GM19099 (cell line): Measurements from ENCODE around the gene ACBD7.

Experiments
- POLR2A ChIP-seq: IDR thresholded peaks from 3 replicates; pipeline ENCODE4 v1.6.1; 2011; ENCODE audit warnings: low read depth; ENCODE audit not compliant: insufficient read length; ENCODE audit errors: extremely low read depth

ACBD7 gene

GRCh38 chr10:15106352-15107013 is 17.9 kb upstream of the ACBD7 start:
- TF ChIP-seq POLR2A, result no peak

GRCh38 chr10:15103513-15103912 is 14.9 kb upstream of the ACBD7 start:
- TF ChIP-seq POLR2A, result no peak

GRCh38 chr10:15099886-15100285 is 11.3 kb upstream of the ACBD7 start:
- TF ChIP-seq POLR2A, result no peak

DNA sequence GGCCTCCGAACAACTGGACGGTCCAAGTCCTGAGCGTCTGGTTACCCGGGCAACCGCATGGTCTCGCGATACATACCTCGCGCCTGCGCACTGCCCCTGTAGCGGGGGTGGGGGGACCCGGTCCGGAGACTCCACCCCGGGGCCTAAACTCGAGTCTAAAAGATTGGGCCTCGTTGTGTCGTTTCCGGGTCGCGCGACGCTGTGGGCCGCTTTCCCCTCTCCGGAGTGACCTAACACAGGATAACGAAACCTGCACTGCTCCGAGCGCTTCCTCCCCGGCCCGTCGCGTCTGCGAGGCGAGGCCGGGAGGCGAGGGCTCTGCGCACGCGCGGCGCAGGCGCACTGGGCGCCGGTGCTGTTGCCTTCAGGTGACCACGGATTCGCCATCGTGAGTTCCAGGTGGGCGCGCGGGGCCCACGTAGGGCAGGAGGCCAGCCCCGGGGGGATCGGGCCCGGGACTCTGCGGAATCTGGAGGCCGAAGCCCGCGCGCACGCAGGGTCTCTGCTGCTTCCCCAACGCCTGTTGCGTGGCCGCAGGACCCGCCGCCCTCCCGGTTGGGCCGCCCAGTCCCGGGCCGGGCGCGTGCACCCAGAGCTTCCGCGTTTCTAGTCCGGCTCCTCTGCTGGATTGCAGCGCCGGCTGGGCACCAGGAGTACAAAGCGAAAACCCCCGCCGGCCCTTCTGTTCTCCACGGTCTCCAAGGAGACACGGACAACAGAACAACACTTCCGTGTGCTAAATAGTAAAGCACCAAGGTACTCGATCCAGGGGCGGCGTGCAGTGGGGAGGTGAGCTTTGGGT is 8.6 kb upstream of the ACBD7 start, which contains the start of gene RPP38:
RPP38 (plus strand) TSS at position 345 of the 802 bp plus-strand sequence. CDS start 5,960 bp downstream, outside the sequence.
- peak; percentile 96 for TF ChIP-seq POLR2A

GRCh38 chr10:15096661-15097010 is 8.1 kb upstream of the ACBD7 start:
- TF ChIP-seq POLR2A, result no peak

DNA sequence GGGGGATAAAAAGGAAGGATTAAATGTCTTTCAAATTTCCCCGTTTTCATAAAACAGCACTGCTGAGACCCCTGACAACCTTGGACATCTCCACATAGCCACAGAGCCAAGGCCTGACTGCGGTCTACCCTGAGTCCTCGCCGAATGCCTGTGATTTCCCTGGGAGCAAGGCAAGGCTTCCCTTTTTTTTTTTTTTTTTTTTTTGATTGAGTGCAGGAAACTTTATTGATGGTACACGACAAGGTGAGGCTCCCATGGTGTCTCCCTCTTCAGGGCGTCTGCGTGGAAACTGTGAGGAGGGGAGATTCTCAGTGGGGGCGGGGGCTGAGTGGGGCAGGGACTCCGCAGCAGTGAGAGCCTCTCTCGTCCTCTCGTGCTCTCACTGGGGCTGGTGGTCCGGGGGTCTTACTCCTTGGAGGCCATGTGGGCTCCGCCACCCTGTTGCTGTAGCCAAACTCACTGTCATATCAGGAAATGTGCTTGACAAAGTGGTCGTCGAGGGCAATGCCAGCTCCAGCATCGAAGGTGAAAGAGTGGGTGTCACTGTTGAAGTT is 4.4 kb upstream of the ACBD7 start:
- TF ChIP-seq POLR2A, result no peak

GRCh38 chr10:15091418-15091817 is 2.8 kb upstream of the ACBD7 start:
- TF ChIP-seq POLR2A, result no peak

- TF ChIP-seq POLR2A, result no peak
Observed at GRCh38 chr10:15084502-15084922, 4.1 kb downstream of the ACBD7 start.

GRCh38 chr10:15083674-15084501 is 4.7 kb downstream of the ACBD7 start:
- no peak for TF ChIP-seq POLR2A

DNA sequence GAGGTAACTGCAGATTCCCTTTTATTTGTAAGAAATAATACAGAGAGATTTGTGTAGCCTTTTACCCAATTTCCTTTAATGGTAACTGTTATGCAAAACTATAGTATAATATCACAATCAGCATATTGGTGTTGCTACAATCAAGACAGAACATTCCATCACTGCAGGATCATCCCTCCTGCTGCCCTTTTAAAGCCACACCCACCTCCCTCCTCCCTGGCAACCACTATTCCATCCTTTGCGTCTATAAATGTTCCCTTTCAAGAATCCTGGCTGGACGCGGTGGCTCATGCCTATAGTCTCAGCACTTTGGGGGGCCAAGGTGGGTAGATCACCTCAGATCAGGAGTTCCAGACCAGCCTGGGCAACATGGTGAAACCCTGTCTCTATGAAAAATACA is 13.2 kb downstream of the ACBD7 start:
- TF ChIP-seq POLR2A, result no peak

GRCh38 chr10:15072358-15072757 is 16.2 kb downstream of the ACBD7 start:
- TF ChIP-seq POLR2A, result no peak

- TF ChIP-seq POLR2A, result no peak
Observed at GRCh38 chr10:15069230-15069629, 19.3 kb downstream of the ACBD7 start.

- TF ChIP-seq POLR2A, result no peak
Observed at GRCh38 chr10:15068802-15069201, 19.8 kb downstream of the ACBD7 start.

DNA sequence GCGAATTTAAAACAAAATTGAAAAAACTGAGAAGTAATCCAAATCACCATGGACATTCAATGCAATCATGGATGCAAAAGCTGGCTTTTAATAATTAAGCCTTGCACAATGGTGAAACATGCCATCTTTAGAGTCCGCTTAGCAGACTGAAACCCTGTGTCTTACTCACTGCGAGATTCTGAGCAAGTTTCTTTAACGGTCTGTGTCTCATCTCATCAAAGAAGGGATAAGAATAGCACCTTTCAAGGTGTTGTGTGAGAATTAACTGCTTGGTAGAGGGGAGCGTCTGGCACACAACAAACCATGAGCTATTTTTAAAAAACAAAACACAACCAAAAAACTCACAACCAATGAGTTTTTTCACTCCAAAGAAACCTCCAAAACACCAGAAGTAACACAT is 21.4 kb downstream of the ACBD7 start:
- no peak for TF ChIP-seq POLR2A

GRCh38 chr10:15060638-15061037 is 27.9 kb downstream of the ACBD7 start:
- TF ChIP-seq POLR2A, result no peak

DNA sequence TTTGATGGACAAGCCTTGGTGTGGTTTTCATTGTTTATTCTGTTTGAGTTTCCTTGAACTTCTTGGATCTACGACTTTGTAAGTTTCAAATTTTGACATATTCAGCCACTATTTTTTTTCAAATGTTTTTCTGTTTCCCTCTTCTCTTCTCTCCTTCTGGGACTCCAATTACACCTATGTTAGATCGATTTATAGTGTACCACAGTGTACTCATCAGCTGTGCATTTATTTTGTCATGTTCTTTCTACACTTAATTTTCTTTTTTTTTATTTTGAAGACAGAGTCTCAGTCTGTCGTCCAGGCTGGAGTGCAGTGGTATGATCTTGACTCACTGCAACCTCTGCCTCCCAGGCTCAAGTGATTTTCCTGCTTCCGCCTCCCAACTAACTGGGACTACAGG is 28.7 kb downstream of the ACBD7 start:
- no peak for TF ChIP-seq POLR2A

GRCh38 chr10:15058689-15059088 is 29.9 kb downstream of the ACBD7 start:
- TF ChIP-seq POLR2A, result no peak
